ENCODE results near the gene LCN9. TPM values are rescaled to one million over a fixed set of nuclear protein-coding genes. Genes with fewer than 3 reads are reported as not detected.
"Not testable (repeated sequence)": the region's sequence is repeated elsewhere in the genome, so short reads cannot be mapped to it uniquely, and the experiment has no call there.

The LCN9 gene
- total and polyA plus RNA-seq, 9 donors = not detected

DNA sequence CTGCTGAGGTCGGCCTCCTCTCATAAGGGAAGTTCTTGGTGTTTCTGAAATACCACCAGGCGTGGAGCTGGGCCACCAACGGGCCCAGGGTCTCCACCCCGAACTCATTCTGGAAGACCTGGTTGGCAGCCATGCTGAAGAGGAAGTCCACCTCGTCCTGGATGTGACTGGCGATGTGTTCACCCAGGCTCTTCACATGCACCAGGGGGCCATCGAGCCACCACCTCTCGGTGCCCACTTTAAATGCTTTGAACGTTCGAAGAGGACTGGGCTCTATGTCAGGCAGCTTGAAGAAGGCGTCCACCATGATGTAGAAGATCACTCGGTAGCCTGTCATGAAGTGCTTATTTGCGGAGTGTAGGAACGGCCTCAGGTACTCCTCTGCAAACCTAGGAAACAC lies 38.8 kb upstream of the LCN9 start:
- no peaks in the 10 kb centered on the region for H3K27me3 ChIP-seq

GRCh38 chr9:135632841-135633240 lies 30.3 kb upstream of the LCN9 start:
- TF ChIP-seq CTCF (IDR thresholded peaks at IDR 0.05) = no peak
- no peak for TF ChIP-seq POLR2A (IDR thresholded peaks at IDR 0.05)
- TF ChIP-seq EP300 (IDR thresholded peaks at IDR 0.05) = no peak
- H3K27me3 ChIP-seq = no peaks in the 10 kb centered on the region
- 84 to 90% (median 90%) methylated on average over 10 of the region's 10 CpGs for WGBS, 3 donors
- no peaks in the 10 kb centered on the region for H3K4me1 ChIP-seq (ENCODE audit: insufficient read depth)
- H3K4me3 ChIP-seq = no peak overlapping the region
- H3K27ac ChIP-seq = no peak overlapping the region
- intact Hi-C loops (cut with DNase I) = no loop called here
- H3K36me3 ChIP-seq = no peaks in the 10 kb centered on the region
- DNase-seq = no peak
- no peaks in the 10 kb centered on the region for H3K9me3 ChIP-seq

More for the DNA sequence above, 38.8 kb upstream of the LCN9 start:
- H3K9me3 ChIP-seq = no peaks in the 10 kb centered on the region
- H3K4me1 ChIP-seq (ENCODE audit: insufficient read depth) = no peaks in the 10 kb centered on the region
- intact Hi-C loops (cut with DNase I) = no loop called here
- no peak overlapping the region for H3K4me3 ChIP-seq
- H3K36me3 ChIP-seq = no peaks in the 10 kb centered on the region
- 91 to 92% (median 91%) methylated on average over 14 of the region's 14 CpGs for WGBS, 3 donors
- H3K27ac ChIP-seq = no peak overlapping the region
- TF ChIP-seq CTCF (IDR thresholded peaks at IDR 0.05) = no peak
- TF ChIP-seq EP300 (IDR thresholded peaks at IDR 0.05) = no peak
- no peak for TF ChIP-seq POLR2A (IDR thresholded peaks at IDR 0.05)
- DNase-seq = no peak

DNA sequence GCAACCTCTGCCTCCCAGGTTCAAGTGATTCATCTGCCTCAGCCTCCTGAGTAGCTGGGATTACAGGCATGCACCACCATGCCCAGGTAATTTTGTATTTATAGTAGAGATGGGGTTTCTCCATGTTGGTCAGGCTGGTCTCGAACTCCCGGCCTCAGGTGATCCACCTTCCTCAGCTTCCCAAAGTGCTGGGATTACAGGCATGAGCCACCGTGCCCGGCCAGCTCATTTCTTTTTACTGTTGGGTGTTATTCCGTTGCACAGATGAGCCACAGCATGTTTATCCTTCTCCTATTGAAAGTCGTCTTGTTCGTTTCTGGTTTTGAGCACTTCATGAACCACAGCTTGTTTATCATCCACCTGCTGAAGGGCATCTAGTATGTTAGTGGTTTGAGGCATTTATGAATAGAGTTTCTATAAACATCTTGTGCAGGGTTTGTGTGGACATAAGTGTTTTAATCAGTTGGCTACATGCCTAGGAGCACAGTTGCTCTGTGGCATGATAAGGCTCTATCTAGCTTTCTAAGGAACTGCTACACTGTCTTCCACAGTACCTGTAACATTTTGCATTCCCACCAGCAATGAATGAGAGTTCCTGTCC lies 26.1 kb upstream of the LCN9 start:
- not testable (repeated sequence) for DNase-seq, H3K27me3 ChIP-seq

GRCh38 chr9:135639196-135639595 lies 23.9 kb upstream of the LCN9 start, which contains the start of gene GLT6D1:
Gene GLT6D1 (minus strand): TSS chr9:135639540. CDS start chr9:135639187, 353 bp downstream.
- TF ChIP-seq EP300 (IDR thresholded peaks at IDR 0.05) = no peak
- no peak for TF ChIP-seq CTCF (IDR thresholded peaks at IDR 0.05)
- TF ChIP-seq POLR2A (IDR thresholded peaks at IDR 0.05) = no peak
- WGBS, 3 donors = 47 to 57% (median 49%) methylated on average over 9 of the region's 9 CpGs
- Histone ChIP-seq H3K27ac (no peak within 1 kb of the TSS), H3K36me3 (no peaks in the 10 kb centered on the region), H3K4me3 (no peak within 1 kb of the TSS), H3K27me3 (no peaks in the 10 kb centered on the region), H3K4me1 (ENCODE audit: insufficient read depth) (peaks cover 1% of the 10 kb centered on the region), H3K9me3 (no peaks in the 10 kb centered on the region)
- intact Hi-C loops (cut with DNase I) = no loop called here
- no peak for DNase-seq

More for the DNA sequence above, 26.1 kb upstream of the LCN9 start:
- H3K4me1 ChIP-seq (ENCODE audit: insufficient read depth); H3K4me3 ChIP-seq; H3K36me3 ChIP-seq; intact Hi-C loops (cut with DNase I); H3K9me3 ChIP-seq; H3K27ac ChIP-seq: not testable (repeated sequence)
- WGBS, 3 donors = 71 to 88% (median 72%) methylated on average over 7 of the region's 7 CpGs

GRCh38 chr9:135641047-135641446 lies 22.1 kb upstream of the LCN9 start:
- Histone ChIP-seq H3K9me3 (peaks cover 2 to 3% of the 10 kb centered on the region in 2 donors), H3K27ac (no peak overlapping the region), H3K4me3 (no peak overlapping the region), H3K27me3 (no peaks in the 10 kb centered on the region), H3K36me3 (no peaks in the 10 kb centered on the region), H3K4me1 (ENCODE audit: insufficient read depth) (peaks cover 1% of the 10 kb centered on the region)
- DNase-seq = no peak
- intact Hi-C loops (cut with DNase I) = no loop called here
- WGBS, 3 donors = 87 to 97% (median 93%) methylated on average over 7 of the region's 7 CpGs
- no peak for TF ChIP-seq CTCF (IDR thresholded peaks at IDR 0.05)
- TF ChIP-seq EP300 (IDR thresholded peaks at IDR 0.05) = no peak
- TF ChIP-seq POLR2A (IDR thresholded peaks at IDR 0.05) = no peak
